ENCODE measurements around the gene TAF1B.

Gene TAF1B

DNA sequence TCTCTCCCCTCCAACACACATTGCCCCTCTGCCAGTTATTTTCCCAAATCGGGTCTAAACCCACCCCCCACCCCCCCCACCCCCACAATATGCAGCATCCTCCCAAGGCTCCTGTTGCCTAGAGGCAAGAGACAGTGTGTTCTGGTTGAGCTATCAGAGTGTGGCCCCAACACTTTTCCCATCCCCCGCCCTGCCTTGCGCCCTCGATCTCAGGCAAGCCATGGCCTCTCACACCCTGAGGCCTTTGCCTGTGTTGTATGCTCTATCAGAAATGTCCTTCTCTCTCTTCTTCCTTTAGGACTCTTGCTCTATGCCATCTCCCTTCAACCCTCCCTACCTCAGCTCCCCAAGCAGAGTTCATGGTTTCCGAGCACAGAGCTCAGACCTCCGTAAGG is 98.7 kb downstream of the TAF1B start:
- no peak for DNase-seq (ENCODE audit: low read depth)

DNA sequence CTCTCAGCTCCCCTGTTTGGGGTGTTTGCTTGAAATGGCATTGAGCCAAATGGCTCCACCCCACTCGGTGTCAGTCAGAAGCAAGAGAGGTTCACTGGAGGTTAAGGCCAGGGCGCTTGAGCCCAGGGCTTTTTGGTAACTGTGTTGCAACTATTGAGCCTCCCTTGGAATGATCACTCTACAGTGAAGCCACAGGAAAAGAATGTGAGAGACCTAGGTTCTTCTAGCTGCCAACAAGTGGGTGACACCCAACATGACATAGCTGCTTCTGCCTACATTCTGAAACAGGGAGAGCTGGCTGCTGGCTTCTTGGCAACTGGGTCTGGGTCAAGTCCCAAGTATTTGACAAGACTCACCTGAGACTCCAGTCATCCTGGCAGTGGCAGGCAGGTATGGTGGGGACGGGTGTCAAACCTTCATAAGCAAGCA is 101.1 kb downstream of the TAF1B start:
- DNase-seq (ENCODE audit: low read depth), result no peak

DNA sequence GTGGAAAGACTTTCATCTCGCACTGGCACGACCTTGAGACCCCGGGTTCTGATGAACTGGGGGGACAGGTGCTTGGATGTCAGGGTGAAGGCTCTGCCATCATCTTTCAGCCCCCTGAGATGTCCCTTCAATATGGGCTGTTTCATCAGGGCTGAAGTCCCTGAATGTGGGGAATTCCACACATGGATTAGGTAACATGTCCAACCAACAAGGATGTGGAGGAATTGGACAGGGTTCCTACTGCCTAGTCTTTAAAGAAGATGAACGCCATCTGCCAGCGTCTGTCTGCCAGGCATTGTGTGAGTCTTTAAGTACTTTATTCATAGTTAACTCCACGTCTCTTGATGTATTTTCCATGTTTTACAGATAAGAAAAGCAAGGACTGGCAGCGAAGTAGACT is 102.3 kb downstream of the TAF1B start:
- no peak for DNase-seq (ENCODE audit: low read depth)

DNA sequence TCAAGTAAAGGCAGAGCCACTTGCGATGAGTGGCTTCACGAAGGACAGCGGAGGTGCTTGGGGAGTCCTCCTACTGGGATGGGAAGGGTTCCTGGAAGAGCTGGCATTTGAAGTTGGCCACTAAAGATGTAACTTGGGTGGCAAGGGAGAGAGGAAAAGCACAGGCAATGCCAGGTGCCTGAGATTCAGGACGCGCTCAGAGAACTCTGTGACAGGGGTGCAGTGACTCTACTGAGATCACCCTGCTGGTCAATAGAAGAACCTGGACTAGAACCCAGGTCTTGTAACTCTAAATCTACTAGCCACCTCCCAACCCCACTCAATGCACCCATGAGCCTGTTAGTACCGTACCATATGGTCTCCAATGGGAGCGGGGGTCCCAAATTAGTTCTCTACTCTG is 102.8 kb downstream of the TAF1B start:
- no peak for DNase-seq (ENCODE audit: low read depth)

DNA sequence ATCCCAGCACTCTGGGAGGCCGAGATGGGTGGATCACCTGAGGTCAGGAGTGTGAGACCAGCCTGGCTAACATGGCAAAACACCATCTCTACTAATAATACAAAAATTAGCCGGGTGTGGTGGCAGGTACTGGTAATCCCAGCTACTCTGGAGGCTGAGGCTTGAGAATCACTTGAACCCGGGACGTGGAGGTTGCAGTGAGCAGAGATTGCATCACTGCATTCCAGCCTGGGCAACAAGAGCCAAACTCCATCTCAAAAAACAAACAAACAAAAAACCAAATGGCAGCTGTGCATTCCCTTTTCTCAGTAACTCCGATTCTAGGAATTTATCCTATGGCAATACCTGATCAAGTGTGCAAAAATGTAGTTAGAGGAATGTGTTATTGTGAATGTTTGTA is 103.5 kb downstream of the TAF1B start:
- no peak for DNase-seq (ENCODE audit: low read depth)

DNA sequence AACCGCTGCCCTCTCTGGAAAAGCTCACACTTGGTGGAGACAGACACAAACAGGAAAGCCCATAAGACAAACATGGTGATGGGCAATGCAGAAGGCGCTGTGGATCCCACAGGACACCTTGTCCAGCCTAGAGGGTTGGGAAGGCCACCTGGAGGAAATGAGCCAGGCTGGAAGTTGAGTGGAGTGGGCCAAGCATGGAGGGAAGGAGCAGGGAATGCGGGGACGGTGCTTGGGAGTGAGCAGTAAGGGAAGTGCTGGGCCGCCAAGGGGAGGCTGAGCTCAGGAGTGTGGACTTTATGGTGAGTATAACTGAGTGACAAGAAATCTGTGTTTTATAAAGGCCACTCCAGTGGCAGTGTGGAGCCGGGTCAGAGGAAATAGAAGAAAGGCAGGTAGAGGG is 105.4 kb downstream of the TAF1B start:
- DNase-seq (ENCODE audit: low read depth), result no peak

DNA sequence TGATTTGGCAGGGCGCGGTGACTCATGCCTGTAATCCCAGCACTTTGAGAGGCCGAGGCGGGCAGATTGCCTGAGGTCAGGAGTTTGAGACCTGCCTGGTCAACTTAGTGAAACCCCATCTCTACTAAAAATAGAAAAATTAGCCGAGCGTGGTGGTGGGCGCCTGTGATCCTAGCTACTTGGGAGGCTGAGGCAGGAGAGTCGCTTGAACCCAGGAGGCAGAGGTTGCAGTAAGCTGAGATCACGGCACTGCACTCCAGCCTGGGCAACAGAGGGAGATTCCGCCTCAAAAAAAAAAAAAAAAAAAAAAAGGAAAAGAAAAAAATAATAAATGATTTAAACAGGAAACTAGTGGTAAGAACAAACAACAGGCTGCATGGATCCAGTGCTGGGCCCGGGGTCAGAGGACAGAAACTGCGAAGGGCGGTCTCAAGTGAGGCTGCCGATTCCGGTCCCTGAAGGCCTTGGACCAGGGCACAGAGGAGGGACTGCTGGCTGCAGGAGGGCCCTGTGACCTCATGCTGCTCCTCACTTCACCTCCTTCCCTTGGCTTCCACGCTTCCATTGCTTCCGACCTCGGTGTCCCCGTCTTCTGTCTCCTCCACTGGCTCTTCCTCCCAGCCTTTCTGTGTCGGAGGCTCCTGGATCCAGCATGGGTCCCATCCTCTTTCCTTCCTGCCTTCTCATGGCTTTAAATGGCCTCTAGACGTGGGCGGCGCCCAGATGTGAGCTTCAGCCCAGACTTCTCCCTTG is 106.1 kb downstream of the TAF1B start:
- DNase-seq (ENCODE audit: low read depth), result no peak

DNA sequence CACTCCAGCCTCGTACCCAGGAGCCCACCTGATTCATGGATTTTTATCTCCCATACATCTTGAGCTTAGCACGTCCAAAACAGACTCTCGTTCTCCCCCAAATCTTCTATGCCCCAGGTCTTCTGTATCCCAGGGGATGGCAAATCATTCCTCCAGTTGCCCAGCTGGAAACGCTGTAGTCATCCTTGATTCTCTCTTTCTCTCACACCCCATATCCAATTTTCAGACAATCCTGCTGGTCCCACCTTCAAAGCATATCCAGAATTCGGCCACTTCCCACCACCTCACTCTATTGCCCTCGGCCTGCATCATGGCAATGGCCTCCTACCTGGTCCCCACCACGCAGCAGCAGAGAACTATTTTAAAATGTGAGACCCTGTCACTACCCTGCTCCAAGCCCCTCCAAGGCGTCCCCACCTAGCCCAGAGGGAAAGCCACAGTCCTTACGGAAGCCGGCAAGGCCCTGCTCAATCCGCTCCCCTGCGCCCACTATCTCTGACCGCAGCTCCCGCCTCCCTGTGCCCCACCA is 106.8 kb downstream of the TAF1B start:
- DNase-seq (ENCODE audit: low read depth), result no peak

DNA sequence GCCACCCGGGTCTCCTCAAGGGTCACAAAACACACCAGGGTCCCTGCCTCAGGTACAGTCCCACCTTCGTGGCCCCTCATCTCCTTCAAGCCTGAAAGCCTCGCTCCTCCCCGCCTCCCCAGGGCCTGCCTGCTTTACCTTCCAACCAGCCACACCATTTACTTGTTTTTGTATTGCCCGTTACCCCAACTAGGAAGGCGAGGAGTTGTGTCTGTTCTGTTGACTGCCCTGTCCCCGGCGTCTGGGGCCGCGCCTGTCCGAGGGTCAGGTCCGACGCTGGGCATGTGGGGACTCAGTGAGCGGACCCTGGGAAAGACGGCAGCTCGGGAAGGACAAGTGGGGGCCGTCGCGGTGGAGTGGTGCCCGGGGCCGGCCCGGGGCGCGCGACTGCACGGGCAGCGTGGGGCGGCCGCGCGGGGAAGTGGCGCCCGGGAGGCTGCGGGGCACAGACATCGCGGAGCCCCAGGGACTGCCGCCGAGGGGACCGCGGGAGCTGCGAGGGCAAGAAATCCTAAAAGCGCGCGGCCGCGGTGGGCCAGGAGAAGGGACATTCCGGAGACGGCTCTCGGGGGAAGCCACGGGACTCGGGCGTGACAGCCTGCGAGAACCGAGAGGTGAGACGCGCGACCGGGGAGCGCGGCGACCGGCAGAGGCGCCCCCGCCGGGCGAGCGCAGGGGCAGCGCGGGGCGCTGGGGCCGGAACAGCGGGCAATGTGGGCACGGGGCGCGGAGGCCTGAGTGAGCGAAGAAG is 107.4 kb downstream of the TAF1B start:
- no peak for DNase-seq (ENCODE audit: low read depth)

DNA sequence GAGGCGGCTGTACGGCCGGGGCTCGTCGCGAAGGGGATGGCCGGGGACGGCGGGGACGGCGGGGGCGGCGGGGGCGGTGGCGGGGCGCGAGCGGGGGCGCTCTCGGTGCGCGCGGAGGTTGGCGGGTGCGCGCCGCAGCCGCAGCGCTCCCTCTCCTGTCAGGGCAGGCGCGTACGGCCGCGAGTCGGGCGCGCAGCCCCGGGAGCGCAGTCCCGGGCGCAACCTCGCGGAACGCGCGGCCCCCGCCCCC is 107.9 kb downstream of the TAF1B start:
- no peak for DNase-seq (ENCODE audit: low read depth)

DNA sequence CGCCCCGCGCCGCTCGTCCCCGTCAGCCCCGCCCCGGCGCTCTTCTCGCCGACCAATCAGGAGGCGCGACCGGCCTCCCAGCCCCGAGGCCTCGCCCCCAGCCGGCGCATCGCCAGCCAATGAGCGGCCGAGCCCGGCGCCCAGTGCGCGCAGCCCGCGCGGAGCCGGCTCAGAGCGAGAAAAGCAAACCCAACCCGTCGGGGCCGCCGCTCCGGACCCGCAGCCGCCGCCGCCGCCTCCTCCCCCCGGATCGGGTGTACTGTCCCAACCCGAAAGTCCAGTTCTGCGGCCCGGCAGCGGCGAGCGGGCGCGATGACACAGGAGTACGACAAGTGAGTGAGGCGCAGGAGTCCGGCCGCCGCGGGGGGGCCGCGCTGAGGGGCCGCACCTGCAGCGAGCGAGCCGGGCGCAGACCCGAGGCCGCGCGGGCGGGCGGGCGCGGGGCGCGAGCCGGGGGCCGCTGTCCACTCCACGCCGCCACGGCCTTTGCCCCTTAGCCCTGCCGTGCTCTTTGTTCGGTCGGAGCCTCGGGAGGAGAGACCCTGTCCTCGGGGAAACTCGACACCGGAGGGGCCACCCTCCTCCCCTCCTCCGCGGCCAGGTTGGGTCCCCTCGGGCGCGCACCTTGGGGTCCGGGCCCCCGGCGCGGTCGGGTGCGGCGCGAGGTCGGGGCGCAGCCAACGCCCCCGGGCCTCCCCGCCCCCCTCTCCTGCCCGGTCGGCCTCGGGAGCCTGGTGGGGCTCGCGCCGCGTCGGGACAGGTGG is 108.4 kb downstream of the TAF1B start, which contains the start of gene GRHL1:
TSS of gene GRHL1 (plus strand) at position 172 of the 764 bp plus-strand sequence. CDS start at position 313, 141 bp downstream.
- no peak for DNase-seq (ENCODE audit: low read depth)

DNA sequence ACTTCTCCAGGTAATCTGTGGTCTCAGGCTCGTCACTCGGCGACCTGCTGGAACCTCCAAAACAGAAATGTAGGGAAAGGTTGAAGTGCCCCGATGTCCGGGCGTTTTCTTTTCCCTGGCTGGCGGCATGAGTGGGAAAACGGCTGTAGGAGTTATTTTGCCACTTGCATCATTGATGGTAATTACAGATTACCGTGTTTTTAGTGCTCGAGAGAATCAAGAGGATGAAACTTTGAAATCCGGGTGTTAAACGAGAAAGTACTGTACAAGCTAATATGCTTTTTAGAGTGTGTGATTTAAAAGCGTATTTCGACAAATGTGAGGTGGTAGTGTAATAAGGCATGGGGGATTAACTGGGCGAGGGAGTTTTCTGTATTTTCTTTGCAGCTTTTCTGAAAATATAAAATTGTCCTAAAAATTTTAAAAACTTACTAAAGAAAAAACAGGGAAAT is 109.0 kb downstream of the TAF1B start:
- no peak for DNase-seq (ENCODE audit: low read depth)

DNA sequence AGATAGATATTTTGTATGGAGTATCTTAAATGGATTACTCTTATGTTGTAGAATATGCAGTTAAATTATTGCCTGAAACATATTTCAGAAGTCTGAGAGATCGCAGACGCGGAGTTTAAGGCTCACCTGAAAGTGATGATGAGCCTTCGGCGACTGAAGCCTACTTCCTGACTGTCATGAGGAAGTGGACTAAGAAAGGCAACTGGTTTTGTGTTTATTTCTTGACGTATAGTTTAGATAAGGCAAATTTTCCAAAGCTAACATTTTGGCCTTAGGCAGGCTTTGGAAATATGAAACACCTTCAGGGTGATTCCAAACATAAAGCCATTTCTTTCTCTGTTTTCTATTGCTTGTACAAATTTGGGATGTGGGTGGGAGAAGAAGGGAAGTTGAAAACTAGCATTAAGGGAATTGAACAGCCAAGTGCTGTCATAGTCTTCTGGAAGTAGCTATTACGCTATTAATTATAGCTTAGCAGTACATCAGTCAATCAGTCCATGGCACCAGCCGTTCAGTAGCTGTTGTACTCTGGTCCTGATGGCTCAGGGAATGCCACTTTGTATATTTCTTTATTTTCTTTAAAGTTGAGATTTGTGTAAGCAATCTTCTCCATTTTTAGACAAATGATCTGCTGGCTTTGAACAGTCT is 109.7 kb downstream of the TAF1B start:
- DNase-seq (ENCODE audit: low read depth), result no peak

DNA sequence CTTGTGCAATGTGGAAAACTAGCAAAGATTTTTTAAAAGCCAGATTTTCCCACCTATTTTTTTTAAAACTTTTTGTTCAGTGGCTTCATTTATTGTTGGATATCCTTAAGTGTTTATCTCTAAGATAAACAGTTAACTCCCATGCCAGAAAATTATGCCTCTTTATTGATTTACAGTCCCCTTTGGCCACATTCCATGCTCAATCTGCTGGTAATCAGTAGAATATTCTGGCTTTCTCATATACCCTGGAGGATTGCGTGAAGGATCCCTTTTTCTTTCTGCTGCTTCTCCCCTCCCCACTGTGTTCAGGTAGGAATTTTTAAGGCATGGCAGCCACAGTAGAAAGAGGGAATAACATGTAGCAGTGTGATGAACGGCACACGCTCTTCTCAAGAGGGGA is 110.9 kb downstream of the TAF1B start:
- no peak for DNase-seq (ENCODE audit: low read depth)

DNA sequence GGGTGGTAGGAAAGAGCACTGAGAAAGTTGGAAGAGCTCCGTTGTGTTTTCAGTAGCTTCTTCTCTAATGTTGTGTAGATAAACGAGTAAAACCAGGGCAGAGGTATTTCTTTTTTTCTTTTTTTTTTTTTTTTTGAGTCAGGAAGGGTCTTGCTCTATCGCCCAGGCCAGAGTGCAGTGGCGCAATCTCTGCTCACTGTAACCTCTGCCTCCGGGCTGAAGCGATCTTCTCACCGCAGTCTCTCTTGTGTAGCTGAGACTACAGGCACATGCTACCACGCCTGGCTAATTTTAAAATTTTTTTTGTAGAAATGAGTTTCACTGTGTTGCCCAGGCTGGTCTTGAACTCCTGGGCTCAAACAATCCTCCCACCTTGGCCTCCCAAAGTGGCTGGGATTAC is 114.8 kb downstream of the TAF1B start:
- no peak for DNase-seq (ENCODE audit: low read depth)

DNA sequence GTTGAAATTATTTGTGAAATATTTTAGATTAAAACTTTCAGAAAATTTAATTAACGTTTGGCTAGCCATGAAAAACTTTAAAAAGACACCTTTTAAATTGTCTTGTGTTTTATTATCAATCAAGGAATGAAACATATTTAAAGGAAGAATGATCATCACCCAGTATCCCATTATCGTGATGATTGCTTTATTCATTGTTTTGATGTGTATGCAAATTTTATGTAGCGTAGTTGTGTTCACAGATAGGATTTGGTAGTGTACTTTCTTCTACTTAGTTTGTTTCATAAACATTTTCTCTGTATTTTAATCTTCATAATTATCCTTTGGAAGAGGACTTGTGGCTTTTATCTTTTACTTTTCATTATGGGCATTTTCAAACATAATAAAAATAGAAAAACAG is 116.0 kb downstream of the TAF1B start:
- no peak for DNase-seq (ENCODE audit: low read depth)

DNA sequence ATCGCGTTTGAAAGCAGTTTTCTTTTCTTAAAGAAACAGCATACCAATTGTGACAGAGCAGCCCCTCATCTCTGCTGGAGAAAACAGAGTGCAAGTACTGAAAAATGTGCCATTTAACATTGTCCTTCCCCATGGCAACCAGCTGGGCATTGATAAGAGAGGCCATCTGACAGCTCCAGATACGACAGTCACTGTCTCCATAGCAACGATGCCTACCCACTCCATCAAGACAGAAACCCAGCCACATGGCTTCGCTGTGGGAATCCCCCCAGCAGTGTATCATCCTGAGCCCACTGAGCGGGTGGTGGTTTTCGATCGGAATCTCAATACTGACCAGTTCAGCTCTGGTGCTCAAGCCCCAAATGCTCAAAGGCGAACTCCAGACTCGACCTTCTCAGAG is 117.7 kb downstream of the TAF1B start:
- DNase-seq (ENCODE audit: low read depth), result no peak

DNA sequence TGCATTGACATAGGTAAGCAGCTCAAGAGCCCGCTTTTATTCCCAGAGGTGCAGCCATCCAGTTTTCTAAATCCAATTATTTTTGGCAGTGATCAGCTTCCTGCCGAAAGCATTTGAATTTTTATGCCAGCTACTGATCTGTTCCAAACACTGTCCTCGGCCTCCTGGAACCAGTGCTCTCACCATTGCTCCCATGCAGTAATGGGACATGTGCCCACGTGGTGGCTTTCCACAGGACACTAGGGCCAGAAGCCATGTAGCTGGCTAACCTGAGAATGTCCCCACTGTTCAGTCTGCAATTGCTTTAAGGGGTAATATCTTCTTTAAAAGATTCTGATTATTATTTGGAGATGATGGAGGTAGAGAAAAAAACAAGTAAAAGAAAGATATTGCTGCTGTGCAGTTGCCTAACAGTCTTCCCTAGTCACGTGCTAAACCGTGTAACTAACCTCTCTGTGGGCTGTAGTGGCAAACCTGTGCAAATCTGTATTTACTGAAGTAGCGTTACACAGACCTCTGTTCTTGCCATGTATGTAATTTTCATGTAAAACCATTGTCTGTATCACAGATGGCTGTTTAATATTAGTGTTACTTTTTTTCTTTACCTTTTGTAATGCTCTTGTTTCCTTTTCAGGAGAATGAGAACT is 121.2 kb downstream of the TAF1B start:
- no peak for DNase-seq (ENCODE audit: low read depth)

DNA sequence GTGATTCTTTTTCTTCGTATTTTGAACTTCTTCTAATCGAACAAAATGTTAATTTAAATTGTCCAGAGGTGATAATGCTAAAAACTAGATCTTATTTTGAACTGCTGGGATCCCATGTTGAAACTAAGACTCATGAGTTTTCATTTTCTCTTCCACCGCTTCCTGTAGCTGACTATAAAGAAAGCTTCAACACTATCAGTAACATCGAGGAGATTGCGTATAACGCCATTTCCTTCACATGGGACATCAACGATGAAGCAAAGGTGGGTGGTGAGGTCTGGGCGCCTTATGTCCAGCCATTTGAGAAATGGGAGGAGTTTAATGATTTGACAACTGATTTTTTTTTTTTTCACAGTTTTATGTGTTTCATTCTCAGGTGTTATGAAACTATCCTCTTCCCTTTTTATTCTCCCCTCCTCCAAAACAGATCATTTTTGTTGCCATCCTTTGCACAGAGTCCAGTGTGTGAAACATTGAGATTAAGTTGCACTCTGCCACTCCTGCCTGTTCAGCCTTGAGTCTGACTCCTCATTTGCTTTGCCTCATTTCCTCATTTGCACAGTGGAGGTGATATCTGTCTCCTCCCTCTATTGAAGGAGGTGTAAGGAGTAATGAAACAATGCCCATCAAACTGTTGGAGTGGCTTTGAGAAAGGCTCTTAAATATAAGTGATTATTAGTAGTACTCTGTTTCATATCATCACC is 122.0 kb downstream of the TAF1B start:
- DNase-seq (ENCODE audit: low read depth), result no peak

DNA sequence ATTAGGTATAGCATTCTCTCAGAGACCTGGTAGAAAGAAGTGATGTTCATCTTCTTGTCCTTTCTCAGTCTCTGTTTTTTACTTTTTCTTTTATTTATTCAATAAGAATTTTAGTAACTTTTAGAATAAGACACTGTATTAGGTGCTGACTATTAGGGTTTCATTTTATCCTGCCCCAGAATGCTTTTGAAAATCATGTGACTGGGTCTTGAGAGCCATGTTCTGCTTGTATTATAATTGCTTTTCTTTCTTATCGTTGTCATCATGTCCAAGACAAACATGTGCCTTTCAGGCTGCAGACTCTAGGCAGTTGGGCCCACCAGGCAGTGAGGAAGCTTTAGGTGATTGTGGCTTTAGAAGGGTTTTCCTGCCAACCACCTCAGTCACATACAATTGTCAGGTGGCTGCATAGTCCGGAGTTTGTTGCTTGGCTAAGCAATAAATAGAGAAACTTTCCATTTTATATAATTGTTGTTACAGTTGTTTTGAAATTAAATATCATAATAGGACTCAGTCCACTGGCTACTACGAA is 123.3 kb downstream of the TAF1B start:
- DNase-seq (ENCODE audit: low read depth), result no peak
